ENCODE results near the gene PIM3. TPM values are rescaled to one million over a fixed set of nuclear protein-coding genes. Genes with fewer than 3 reads are reported as not detected.

Gene PIM3
- polyA plus RNA-seq (2013, experiment 1 of 2): 18.5 TPM
- polyA plus RNA-seq (2013, experiment 2 of 2): 17.6 TPM

DNA sequence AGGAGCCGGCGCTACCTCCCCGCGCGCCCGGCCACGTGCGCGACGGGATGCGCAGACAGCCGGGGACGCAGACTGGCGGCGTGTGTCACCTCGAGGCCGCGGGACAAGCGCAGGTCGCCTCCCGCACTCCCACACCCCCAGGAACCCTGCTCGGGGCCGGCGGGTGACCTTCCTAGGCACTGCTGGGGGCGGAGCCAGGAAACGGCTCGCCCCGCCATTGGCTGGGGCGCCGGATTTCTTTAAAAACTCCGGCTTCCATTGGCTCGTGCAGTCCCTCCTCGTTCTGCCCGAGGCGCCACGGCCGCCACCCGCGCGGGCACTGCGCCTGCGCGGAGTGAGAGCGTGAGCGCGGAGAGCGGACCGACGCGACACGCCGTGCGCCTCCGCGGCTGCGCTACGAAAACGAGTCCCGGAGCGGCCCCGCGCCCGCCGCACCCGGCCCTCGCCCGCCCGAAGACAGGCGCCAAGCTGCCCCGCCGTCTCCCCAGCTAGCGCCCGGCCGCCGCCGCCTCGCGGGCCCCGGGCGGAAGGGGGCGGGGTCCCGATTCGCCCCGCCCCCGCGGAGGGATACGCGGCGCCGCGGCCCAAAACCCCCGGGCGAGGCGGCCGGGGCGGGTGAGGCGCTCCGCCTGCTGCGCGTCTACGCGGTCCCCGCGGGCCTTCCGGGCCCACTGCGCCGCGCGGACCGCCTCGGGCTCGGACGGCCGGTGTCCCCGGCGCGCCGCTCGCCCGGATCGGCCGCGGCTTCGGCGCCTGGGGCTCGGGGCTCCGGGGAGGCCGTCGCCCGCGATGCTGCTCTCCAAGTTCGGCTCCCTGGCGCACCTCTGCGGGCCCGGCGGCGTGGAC, at the start of gene PIM3:
Gene PIM3, plus strand, starts transcription at position 614 of the 846 bp plus-strand sequence. Its CDS starts 176 bp downstream, at position 790.
- Histone ChIP-seq H3K9ac (ENCODE audit: low read length) (peak within 1 kb of the TSS; percentile 88), H3K36me3 (ENCODE audit: control insufficient read depth in 1 of 2, insufficient read depth in 2 of 2, low read depth in 1 of 2, low read length in 2 of 2) (peaks cover 19 to 35% of the 10 kb centered on the region in 2 experiments), H3K23ac (ENCODE audit: low read length in 2 of 2) (peak within 1 kb of the TSS in 1 of 2 experiments; percentile 84), H3K18ac (ENCODE audit: low read depth in 1 of 2, low read length in 2 of 2) (peak within 1 kb of the TSS; percentile 97 to 98), H2BK15ac (ENCODE audit: low read depth, poor library complexity, severe bottlenecking) (peak within 1 kb of the TSS; percentile 94), H4K91ac (ENCODE audit: low read length) (peak within 1 kb of the TSS; percentile 90), H2BK5ac (ENCODE audit: low read depth, low read length, poor library complexity, severe bottlenecking) (peak within 1 kb of the TSS; percentile 91), H2BK120ac (ENCODE audit: low read depth, low read length) (peak within 1 kb of the TSS; percentile 94), H3K4ac (ENCODE audit: low read depth in 1 of 2, low read length in 2 of 2) (peak within 1 kb of the TSS; percentile 85 to 92), H3K14ac (ENCODE audit: low read length in 2 of 2) (peak within 1 kb of the TSS in 1 of 2 experiments; percentile 94), H3K27ac (ENCODE audit: low read length, poor library complexity, severe bottlenecking) (no peak within 1 kb of the TSS), H2BK12ac (ENCODE audit: low read length in 2 of 2) (peak within 1 kb of the TSS; percentile 86 to 88), H3K4me2 (ENCODE audit: low read length, poor library complexity, severe bottlenecking) (peak within 1 kb of the TSS; percentile 97), H2AK5ac (ENCODE audit: low read length, severe bottlenecking) (peak within 1 kb of the TSS; percentile 88), H3K79me1 (replicated peaks; ENCODE audit: low read length, poor library complexity, severe bottlenecking) (peaks cover 18% of the 10 kb centered on the region), H4K8ac (ENCODE audit: low read length) (peak within 1 kb of the TSS; percentile 94), H3K27me3 (ENCODE audit: control insufficient read depth in 1 of 2, insufficient read depth in 1 of 2, low read length in 2 of 2) (no peaks in the 10 kb centered on the region), H2AFZ (ENCODE audit: low read depth, low read length) (peak within 1 kb of the TSS; percentile 84), H3K4me1 (ENCODE audit: control insufficient read depth, insufficient read depth, low read depth, low read length) (peaks cover 48% of the 10 kb centered on the region), H3K4me3 (ENCODE audit: insufficient read depth in 1 of 2, low read depth in 1 of 2, low read length in 2 of 2) (peak within 1 kb of the TSS; percentile 79 to 91), H3K9me3 (ENCODE audit: control insufficient read depth, low read length) (no peaks in the 10 kb centered on the region)
- WGBS: 0% methylated on average over 56 of the region's 137 CpGs
- DNase-seq: peak; percentile 95

DNA sequence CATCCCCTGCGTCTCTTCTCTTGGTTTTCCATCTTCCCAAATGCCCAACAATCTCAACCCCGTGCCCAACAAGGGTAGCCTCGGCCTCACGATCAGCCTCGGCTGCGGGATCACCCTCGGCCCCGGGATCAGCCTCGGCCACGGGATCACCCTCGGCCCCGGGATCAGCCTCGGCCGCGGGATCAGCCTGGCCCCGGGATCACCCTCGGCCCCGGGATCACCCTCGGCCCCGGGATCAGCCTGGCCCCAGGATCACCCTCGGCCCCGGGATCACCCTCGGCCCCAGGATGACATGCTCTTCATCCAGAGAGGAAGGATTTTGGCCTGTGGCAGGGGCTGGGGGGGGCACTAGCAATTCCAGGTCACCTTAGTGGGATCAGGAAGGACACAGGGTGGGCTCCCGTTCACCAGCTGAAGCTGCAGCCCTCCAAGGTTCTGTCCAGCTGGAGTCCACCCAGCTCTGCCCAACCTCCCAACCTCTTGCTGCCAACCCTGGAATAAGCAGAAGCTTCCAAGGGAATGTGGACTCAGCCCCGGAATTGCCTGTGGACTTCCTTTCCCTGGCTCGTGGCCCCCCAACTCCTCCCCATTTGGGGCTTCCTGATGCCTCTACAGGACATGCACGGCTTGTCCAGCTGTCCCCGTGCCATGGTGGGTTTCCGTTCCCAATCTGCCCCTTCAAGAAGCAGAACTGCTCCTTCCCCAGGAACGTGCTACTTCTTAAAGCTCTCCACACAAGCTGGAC, 48.5 kb upstream of the PIM3 start:
- DNase-seq: no peak
- no peak overlapping the region for H2AFZ ChIP-seq (ENCODE audit: low read depth, low read length)
- no peak overlapping the region for H4K8ac ChIP-seq (ENCODE audit: low read length)
- no peak overlapping the region for H2BK120ac ChIP-seq (ENCODE audit: low read depth, low read length)
- no peak overlapping the region for H2BK5ac ChIP-seq (ENCODE audit: low read depth, low read length, poor library complexity, severe bottlenecking)
- peaks cover 35 to 59% of the 10 kb centered on the region in 2 experiments for H3K36me3 ChIP-seq (ENCODE audit: control insufficient read depth in 1 of 2, insufficient read depth in 2 of 2, low read depth in 1 of 2, low read length in 2 of 2)
- no peaks in the 10 kb centered on the region for H3K27me3 ChIP-seq (ENCODE audit: control insufficient read depth in 1 of 2, insufficient read depth in 1 of 2, low read length in 2 of 2)
- H2BK15ac ChIP-seq (ENCODE audit: low read depth, poor library complexity, severe bottlenecking): no peak overlapping the region
- H3K4ac ChIP-seq (ENCODE audit: low read depth in 1 of 2, low read length in 2 of 2): no peak overlapping the region
- no peak overlapping the region for H2BK12ac ChIP-seq (ENCODE audit: low read length in 2 of 2)
- H3K4me2 ChIP-seq (ENCODE audit: low read length, poor library complexity, severe bottlenecking): no peak overlapping the region
- peaks cover 27% of the 10 kb centered on the region for H3K79me1 ChIP-seq (replicated peaks; ENCODE audit: low read length, poor library complexity, severe bottlenecking)
- 97% methylated on average over 30 of the region's 30 CpGs for WGBS
- H2AK5ac ChIP-seq (ENCODE audit: low read length, severe bottlenecking): no peak overlapping the region
- no peak overlapping the region for H3K4me3 ChIP-seq (ENCODE audit: insufficient read depth in 1 of 2, low read depth in 1 of 2, low read length in 2 of 2)
- no peak overlapping the region for H3K9ac ChIP-seq (ENCODE audit: low read length)
- no peaks in the 10 kb centered on the region for H3K9me3 ChIP-seq (ENCODE audit: control insufficient read depth, low read length)
- H3K14ac ChIP-seq (ENCODE audit: low read length in 2 of 2): no peak overlapping the region
- H4K91ac ChIP-seq (ENCODE audit: low read length): no peak overlapping the region
- H3K18ac ChIP-seq (ENCODE audit: low read depth in 1 of 2, low read length in 2 of 2): no peak overlapping the region
- peaks cover 4% of the 10 kb centered on the region for H3K4me1 ChIP-seq (ENCODE audit: control insufficient read depth, insufficient read depth, low read depth, low read length)
- no peak overlapping the region for H3K23ac ChIP-seq (ENCODE audit: low read length in 2 of 2)
- H3K27ac ChIP-seq (ENCODE audit: low read length, poor library complexity, severe bottlenecking): no peak overlapping the region

DNA sequence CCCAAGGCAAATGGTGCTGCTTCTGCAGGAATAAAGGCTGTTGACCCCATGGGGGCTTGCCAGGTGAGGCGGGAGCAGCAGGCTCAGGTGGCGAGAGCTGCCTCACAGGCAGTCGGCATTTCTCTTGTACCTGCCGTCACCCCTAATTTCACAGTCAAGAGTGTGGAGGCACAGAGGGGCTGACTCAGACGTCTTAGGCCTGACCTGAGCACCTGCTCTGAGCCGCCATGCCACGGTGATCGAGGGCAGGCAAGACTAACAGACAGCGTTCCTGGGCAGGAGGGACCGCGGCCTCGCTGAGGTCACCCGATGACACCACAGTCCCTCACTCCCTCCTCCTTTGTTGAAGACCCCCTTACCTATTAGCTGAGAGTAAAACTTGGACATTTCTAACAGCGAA, 47.5 kb upstream of the PIM3 start:
- WGBS: 95% methylated on average over 14 of the region's 14 CpGs
- H3K4me3 ChIP-seq (ENCODE audit: insufficient read depth in 1 of 2, low read depth in 1 of 2, low read length in 2 of 2): no peak overlapping the region
- no peak overlapping the region for H2AK5ac ChIP-seq (ENCODE audit: low read length, severe bottlenecking)
- DNase-seq: no peak
- H3K9ac ChIP-seq (ENCODE audit: low read length): no peak overlapping the region
- H3K23ac ChIP-seq (ENCODE audit: low read length in 2 of 2): no peak overlapping the region
- peaks cover 5% of the 10 kb centered on the region for H3K4me1 ChIP-seq (ENCODE audit: control insufficient read depth, insufficient read depth, low read depth, low read length)
- H2BK120ac ChIP-seq (ENCODE audit: low read depth, low read length): no peak overlapping the region
- H3K18ac ChIP-seq (ENCODE audit: low read depth in 1 of 2, low read length in 2 of 2): no peak overlapping the region
- H3K79me1 ChIP-seq (replicated peaks; ENCODE audit: low read length, poor library complexity, severe bottlenecking): peaks cover 28% of the 10 kb centered on the region
- no peak overlapping the region for H3K27ac ChIP-seq (ENCODE audit: low read length, poor library complexity, severe bottlenecking)
- no peak overlapping the region for H2AFZ ChIP-seq (ENCODE audit: low read depth, low read length)
- no peak overlapping the region for H2BK12ac ChIP-seq (ENCODE audit: low read length in 2 of 2)
- H3K36me3 ChIP-seq (ENCODE audit: control insufficient read depth in 1 of 2, insufficient read depth in 2 of 2, low read depth in 1 of 2, low read length in 2 of 2): peaks cover 25 to 49% of the 10 kb centered on the region in 2 experiments
- H2BK5ac ChIP-seq (ENCODE audit: low read depth, low read length, poor library complexity, severe bottlenecking): no peak overlapping the region
- H3K4me2 ChIP-seq (ENCODE audit: low read length, poor library complexity, severe bottlenecking): no peak overlapping the region
- no peak overlapping the region for H4K91ac ChIP-seq (ENCODE audit: low read length)
- no peak overlapping the region for H2BK15ac ChIP-seq (ENCODE audit: low read depth, poor library complexity, severe bottlenecking)
- H3K14ac ChIP-seq (ENCODE audit: low read length in 2 of 2): no peak overlapping the region
- no peaks in the 10 kb centered on the region for H3K27me3 ChIP-seq (ENCODE audit: control insufficient read depth in 1 of 2, insufficient read depth in 1 of 2, low read length in 2 of 2)
- H3K4ac ChIP-seq (ENCODE audit: low read depth in 1 of 2, low read length in 2 of 2): no peak overlapping the region
- H4K8ac ChIP-seq (ENCODE audit: low read length): no peak overlapping the region
- H3K9me3 ChIP-seq (ENCODE audit: control insufficient read depth, low read length): no peaks in the 10 kb centered on the region

DNA sequence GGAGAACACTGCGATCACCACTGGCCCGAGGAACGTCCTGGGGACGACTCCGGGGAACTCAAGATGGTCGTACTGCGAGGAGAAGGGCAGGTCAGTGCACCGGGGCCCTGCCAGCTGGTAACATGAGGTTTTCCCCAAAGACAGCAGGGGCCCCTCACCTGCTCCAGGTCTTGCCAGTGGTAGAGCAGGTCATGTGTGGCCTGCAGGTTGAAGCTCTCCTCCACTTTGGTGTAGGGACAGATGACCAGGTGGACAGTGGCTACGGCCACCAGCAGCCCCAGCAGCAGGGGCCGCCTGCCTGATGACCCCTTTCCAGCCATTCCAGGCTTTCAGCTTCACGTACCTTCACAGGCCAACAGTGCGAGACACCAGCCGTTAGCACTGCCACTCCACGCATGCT, 47.1 kb upstream of the PIM3 start:
- Histone ChIP-seq H4K91ac (ENCODE audit: low read length) (no peak overlapping the region), H3K18ac (ENCODE audit: low read depth in 1 of 2, low read length in 2 of 2) (no peak overlapping the region), H2BK120ac (ENCODE audit: low read depth, low read length) (no peak overlapping the region), H3K9ac (ENCODE audit: low read length) (no peak overlapping the region), H3K4me1 (ENCODE audit: control insufficient read depth, insufficient read depth, low read depth, low read length) (peaks cover 5% of the 10 kb centered on the region), H3K27me3 (ENCODE audit: control insufficient read depth in 1 of 2, insufficient read depth in 1 of 2, low read length in 2 of 2) (no peaks in the 10 kb centered on the region), H2BK5ac (ENCODE audit: low read depth, low read length, poor library complexity, severe bottlenecking) (no peak overlapping the region), H3K23ac (ENCODE audit: low read length in 2 of 2) (no peak overlapping the region), H3K27ac (ENCODE audit: low read length, poor library complexity, severe bottlenecking) (no peak overlapping the region), H3K4me2 (ENCODE audit: low read length, poor library complexity, severe bottlenecking) (no peak overlapping the region), H3K4ac (ENCODE audit: low read depth in 1 of 2, low read length in 2 of 2) (no peak overlapping the region), H2BK15ac (ENCODE audit: low read depth, poor library complexity, severe bottlenecking) (no peak overlapping the region), H3K36me3 (ENCODE audit: control insufficient read depth in 1 of 2, insufficient read depth in 2 of 2, low read depth in 1 of 2, low read length in 2 of 2) (peaks cover 25 to 48% of the 10 kb centered on the region in 2 experiments), H3K79me1 (replicated peaks; ENCODE audit: low read length, poor library complexity, severe bottlenecking) (peaks cover 28% of the 10 kb centered on the region), H4K8ac (ENCODE audit: low read length) (no peak overlapping the region), H3K9me3 (ENCODE audit: control insufficient read depth, low read length) (no peaks in the 10 kb centered on the region), H2AFZ (ENCODE audit: low read depth, low read length) (no peak overlapping the region), H2BK12ac (ENCODE audit: low read length in 2 of 2) (no peak overlapping the region), H2AK5ac (ENCODE audit: low read length, severe bottlenecking) (no peak overlapping the region), H3K4me3 (ENCODE audit: insufficient read depth in 1 of 2, low read depth in 1 of 2, low read length in 2 of 2) (no peak overlapping the region), H3K14ac (ENCODE audit: low read length in 2 of 2) (no peak overlapping the region)
- 96% methylated on average over 14 of the region's 14 CpGs for WGBS
- DNase-seq: no peak

Data from mesenchymal stem cell (in vitro differentiated cells and primary cell).